Spleen (tissue), 7 donors: Measurements from ENCODE around the gene TENM4.

Source experiments
- POLR2A ChIP-seq, 3 donors: fragments of 450-650 bp; IDR thresholded peaks; one replicate each; pipeline ENCODE4 v1.5.1; 2017; ENCODE audit warnings: antibody characterized with exemption in 3 of 3, mild to moderate bottlenecking in 1 of 3
- TF ChIP-seq, protein P1 (sequence below), 11 experiments: fragments of 200-600 bp in 7 of 11; fragments of 450-650 bp in 4 of 11; sonication (generic) in 4 of 11; IDR thresholded peaks in 8 of 11; conservative IDR thresholded peaks in 3 of 11; 1 replicate in 7 of 11; 2 replicates in 4 of 11; pipeline versions ENCODE4 v1.4.0 to v1.8.0; 2016 to 2021; ENCODE audit warnings: antibody characterized with exemption in 11 of 11, inconsistent platforms in 4 of 11, mild to moderate bottlenecking in 1 of 11
- donor health status: DM: no; HTN: no; CAD: no; lungs with moderate emphysema.
- donor health status: DM: no; HTN: no; CAD: no.
- donor health status: DM: no; HTN: no; CAD: no.

DNA sequence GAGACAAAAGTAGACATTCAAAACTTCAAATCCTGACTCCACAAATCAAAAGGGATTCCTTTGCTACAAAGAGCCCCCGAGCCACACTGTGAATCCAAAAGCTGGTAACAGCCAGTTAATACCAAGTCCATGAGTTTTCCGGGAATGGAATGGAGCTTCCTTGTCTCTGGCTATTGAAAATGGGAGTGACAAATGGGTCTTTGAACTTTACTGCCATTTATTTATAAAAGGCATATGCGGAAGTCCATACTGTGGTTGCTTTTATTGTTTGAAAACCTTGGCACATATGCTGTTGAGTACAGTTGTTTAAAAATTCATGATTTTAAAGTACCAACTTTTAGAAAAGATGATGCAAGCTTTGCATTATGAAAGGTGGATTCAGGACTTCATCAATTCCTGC is 659.9 kb downstream of the TENM4 start:
- TF ChIP-seq, protein P1, sequence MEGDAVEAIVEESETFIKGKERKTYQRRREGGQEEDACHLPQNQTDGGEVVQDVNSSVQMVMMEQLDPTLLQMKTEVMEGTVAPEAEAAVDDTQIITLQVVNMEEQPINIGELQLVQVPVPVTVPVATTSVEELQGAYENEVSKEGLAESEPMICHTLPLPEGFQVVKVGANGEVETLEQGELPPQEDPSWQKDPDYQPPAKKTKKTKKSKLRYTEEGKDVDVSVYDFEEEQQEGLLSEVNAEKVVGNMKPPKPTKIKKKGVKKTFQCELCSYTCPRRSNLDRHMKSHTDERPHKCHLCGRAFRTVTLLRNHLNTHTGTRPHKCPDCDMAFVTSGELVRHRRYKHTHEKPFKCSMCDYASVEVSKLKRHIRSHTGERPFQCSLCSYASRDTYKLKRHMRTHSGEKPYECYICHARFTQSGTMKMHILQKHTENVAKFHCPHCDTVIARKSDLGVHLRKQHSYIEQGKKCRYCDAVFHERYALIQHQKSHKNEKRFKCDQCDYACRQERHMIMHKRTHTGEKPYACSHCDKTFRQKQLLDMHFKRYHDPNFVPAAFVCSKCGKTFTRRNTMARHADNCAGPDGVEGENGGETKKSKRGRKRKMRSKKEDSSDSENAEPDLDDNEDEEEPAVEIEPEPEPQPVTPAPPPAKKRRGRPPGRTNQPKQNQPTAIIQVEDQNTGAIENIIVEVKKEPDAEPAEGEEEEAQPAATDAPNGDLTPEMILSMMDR (IDR thresholded peaks at IDR 0.05 in 8 of 11, conservative IDR thresholded peaks at IDR 0.05 in 3 of 11): no peak
- TF ChIP-seq POLR2A (IDR thresholded peaks at IDR 0.05): no peak
